PC-9 (cell line): ENCODE measurements around the gene PARP9. TPM values are rescaled to one million over a fixed set of nuclear protein-coding genes. Genes with fewer than 3 reads are reported as not detected.

Experiments
- BruUV-seq: library from RNA; stranded (reverse); fragments of 400-500 nt; replicated peaks from 2 replicates; lab custom pipeline; 2021; lab: Mats Ljungman, UMichigan
- CTCF ChIA-PET: fragments of 300-600 bp; sonication (Branson Sonifier 250); formaldehyde crosslinking; loops from one replicate; lab custom pipeline; 2022; ENCODE audit warnings: antibody characterized with exemption; lab: Charles Lee
- POLR2A ChIA-PET: fragments of 300-600 bp; sonication (Branson Sonifier 250); formaldehyde crosslinking; loops from one replicate; lab custom pipeline; 2022; ENCODE audit warnings: antibody characterized with exemption; ENCODE audit not compliant: unreplicated experiment; lab: Charles Lee
- DNase-seq, 2 experiments: peaks; one replicate each; pipeline versions ENCODE4 v3.0.0 to v3.0.0-alpha.2; 2015 to 2022; ENCODE audit warnings: mixed read lengths in 1 of 2
- H2AFZ ChIP-seq: fragments of 200-600 bp; sonication (generic); 2 replicates; pipeline ENCODE4 v1.8.1; 2017; ENCODE audit warnings: antibody characterized with exemption
- H3F3A ChIP-seq: fragments of 200-600 bp; sonication (generic); 2 replicates; pipeline ENCODE4 v1.8.1; 2017; ENCODE audit warnings: antibody characterized with exemption, mild to moderate bottlenecking, low read depth; ENCODE audit not compliant: insufficient read depth
- H3K27ac ChIP-seq: fragments of 200-600 bp; sonication (generic); 2 replicates; pipeline ENCODE4 v1.6.1; 2016; ENCODE audit warnings: mixed run types
- H3K27me3 ChIP-seq: fragments of 200-600 bp; sonication (generic); 2 replicates; pipeline ENCODE4 v1.6.1; 2016; ENCODE audit warnings: low read depth, mixed run types; ENCODE audit not compliant: insufficient read depth
- H3K36me3 ChIP-seq: fragments of 200-600 bp; sonication (generic); 2 replicates; pipeline ENCODE4 v1.6.1; 2016; ENCODE audit warnings: low read depth, mixed run types
- H3K4me1 ChIP-seq: fragments of 200-600 bp; sonication (generic); replicated peaks from 2 replicates; pipeline ENCODE4 v1.6.1; 2016; ENCODE audit warnings: mixed run types; ENCODE audit not compliant: insufficient read depth
- H3K4me2 ChIP-seq: fragments of 200-600 bp; sonication (generic); 2 replicates; pipeline ENCODE4 v1.6.1; 2017; ENCODE audit warnings: mixed run types
- H3K4me3 ChIP-seq: fragments of 200-600 bp; sonication (generic); 2 replicates; pipeline ENCODE4 v1.6.1; 2016; ENCODE audit warnings: mixed run types
- H3K79me2 ChIP-seq: fragments of 200-600 bp; sonication (generic); 2 replicates; pipeline ENCODE4 v1.6.1; 2017; ENCODE audit warnings: low read depth, mixed run types
- H3K9me2 ChIP-seq: fragments of 200-600 bp; sonication (generic); 2 replicates; pipeline ENCODE4 v1.8.1; 2017; ENCODE audit warnings: mild to moderate bottlenecking; ENCODE audit not compliant: insufficient read depth
- H3K9me3 ChIP-seq: fragments of 200-600 bp; sonication (generic); 2 replicates; pipeline ENCODE4 v1.8.1; 2016; ENCODE audit warnings: low read depth; ENCODE audit not compliant: insufficient read depth
- H4K20me1 ChIP-seq: fragments of 200-600 bp; sonication (generic); 2 replicates; pipeline ENCODE4 v1.8.1; 2017; ENCODE audit not compliant: insufficient read depth
- CTCF ChIP-seq: fragments of 200-600 bp; sonication (generic); conservative IDR thresholded peaks from 2 replicates; pipeline ENCODE4 v1.6.1; 2017; ENCODE audit warnings: mixed run types, antibody characterized with exemption, mild to moderate bottlenecking, moderate library complexity
- EZH2 ChIP-seq: fragments of 200-600 bp; sonication (generic); IDR thresholded peaks from 2 replicates; pipeline ENCODE4 v1.8.0; 2017; ENCODE audit warnings: antibody characterized with exemption, low read depth
- intact Hi-C: fragments of 100-400 bp; cut with micrococcal nuclease; formaldehyde crosslinking; loops from one replicate; pipeline ENCODE4 v1.10.0; 2022; ENCODE audit not compliant: unreplicated experiment
- total RNA-seq: library from RNA; stranded (reverse); gene quantifications from 2 replicates; pipeline ENCODE4 v1.2.3, GENCODE V29; 2021

PARP9 gene
- total RNA-seq, 1 experiment from 2014 or later, result 21.1 TPM

- H3K9me2 ChIP-seq, result no peaks in the 10 kb centered on the region
- TF ChIP-seq EZH2 (no peak), CTCF (no peak)
- H3K36me3 ChIP-seq, result no peaks in the 10 kb centered on the region
- H3K9me3 ChIP-seq, result no peaks in the 10 kb centered on the region; the same call in 1 of the 2 replicates
- no peak overlapping the region for H3K27ac ChIP-seq
- H4K20me1 ChIP-seq, result no peaks in the 10 kb centered on the region
- ChIA-PET CTCF (no interaction called here), POLR2A (no interaction called here)
- DNase-seq, result no peak
- H2AFZ ChIP-seq, result no peak overlapping the region
- intact Hi-C loops, result no loop called here
- no peaks in the 10 kb centered on the region for H3K27me3 ChIP-seq
- BruUV-seq, result no TSS peak
- no peak overlapping the region for H3K4me3 ChIP-seq
- no peaks in the 10 kb centered on the region for H3K79me2 ChIP-seq
- no peaks in the 10 kb centered on the region for H3F3A ChIP-seq
- H3K4me1 ChIP-seq, result no peaks in the 10 kb centered on the region
- H3K4me2 ChIP-seq, result no peak overlapping the region
Measured at GRCh38 chr3:122589297-122589696, 25.2 kb upstream of the PARP9 start.

GRCh38 chr3:122587572-122587971 lies 23.5 kb upstream of the PARP9 start:
- no peaks in the 10 kb centered on the region for H3K4me1 ChIP-seq
- no peaks in the 10 kb centered on the region for H3K9me2 ChIP-seq
- H3K4me2 ChIP-seq, result no peak overlapping the region
- TF ChIP-seq CTCF (no peak), EZH2 (no peak)
- CTCF ChIA-PET, result no interaction called here
- no peaks in the 10 kb centered on the region for H3K36me3 ChIP-seq
- POLR2A ChIA-PET, result interaction anchor here (0.6 kb wide), 1 partner anchor 22 kb away, joined by 12 read pairs; no protein-coding TSS in a partner anchor
- no peaks in the 10 kb centered on the region for H3F3A ChIP-seq
- no TSS peak for BruUV-seq
- intact Hi-C loops, result no loop called here
- H3K9me3 ChIP-seq, result peaks cover under 1% of the 10 kb centered on the region; the same call in 1 of the 2 replicates
- H3K27me3 ChIP-seq, result no peaks in the 10 kb centered on the region
- no peaks in the 10 kb centered on the region for H3K79me2 ChIP-seq
- no peak for DNase-seq
- H4K20me1 ChIP-seq, result no peaks in the 10 kb centered on the region
- H3K4me3 ChIP-seq, result no peak overlapping the region
- no peak overlapping the region for H2AFZ ChIP-seq
- no peak overlapping the region for H3K27ac ChIP-seq

GRCh38 chr3:122586773-122587485 lies 22.8 kb upstream of the PARP9 start:
- Histone ChIP-seq H3K4me2 (no peak overlapping the region), H3K27me3 (no peaks in the 10 kb centered on the region), H3K4me1 (no peaks in the 10 kb centered on the region), H3K36me3 (no peaks in the 10 kb centered on the region), H2AFZ (no peak overlapping the region), H3K9me3 (peaks cover 6% of the 10 kb centered on the region; the same call in 1 of the 2 replicates), H3K4me3 (no peak overlapping the region), H3K79me2 (no peaks in the 10 kb centered on the region), H3F3A (no peaks in the 10 kb centered on the region), H3K27ac (no peak overlapping the region), H3K9me2 (no peaks in the 10 kb centered on the region), H4K20me1 (no peaks in the 10 kb centered on the region)
- CTCF ChIA-PET, result interaction anchor here (0.6 kb wide), 1 partner anchor 11 kb away, joined by 6 read pairs; no protein-coding TSS in a partner anchor
- no TSS peak for BruUV-seq
- no peak for DNase-seq
- TF ChIP-seq EZH2 (no peak), CTCF (no peak)
- POLR2A ChIA-PET, result no interaction called here
- intact Hi-C loops, result no loop called here
